Amniotic epithelial cell (primary cell): ENCODE measurements around the gene SP1.
"Not testable (repeated sequence)": the region's sequence is repeated elsewhere in the genome, so short reads cannot be mapped to it uniquely, and the experiment has no call there.

ENCODE experiments used
- DNase-seq: peaks from one replicate; pipeline ENCODE4 v3.0.0-alpha.2; 2010; ENCODE audit warnings: low read depth

Gene SP1

DNA sequence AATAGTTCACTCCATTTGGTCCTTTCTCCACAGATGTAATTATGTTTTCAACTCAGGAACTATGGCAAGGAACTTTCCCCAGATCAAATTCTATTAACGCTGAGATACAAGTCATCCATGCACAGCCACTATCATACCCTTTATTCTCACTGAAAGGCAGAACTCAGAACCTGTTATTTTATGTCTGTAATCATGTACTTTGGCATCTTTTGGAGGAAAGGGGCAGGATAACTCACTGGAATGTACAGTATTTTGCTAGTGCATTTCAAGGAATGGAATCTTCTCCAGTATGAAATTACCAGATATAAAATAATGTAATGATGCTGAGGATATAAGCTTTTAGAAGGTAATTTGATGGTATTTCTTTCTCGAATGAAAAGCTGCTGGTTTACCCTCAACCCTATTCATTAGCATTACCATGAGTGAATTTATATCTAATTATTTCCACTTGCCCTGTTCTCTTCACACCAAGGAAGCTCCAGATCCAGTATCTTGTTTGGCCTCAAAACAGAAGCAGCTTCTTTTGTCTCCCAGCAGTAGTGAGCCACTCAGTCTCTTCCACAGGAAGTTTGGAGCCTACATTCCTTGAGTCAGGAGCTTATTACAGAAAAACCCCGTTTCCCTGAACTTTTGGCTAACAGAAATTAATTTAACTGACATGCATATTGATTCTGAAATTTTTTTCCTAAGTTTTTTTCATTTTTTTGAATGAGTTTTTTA is 33.7 kb downstream of the SP1 start:
- DNase-seq = no peak

DNA sequence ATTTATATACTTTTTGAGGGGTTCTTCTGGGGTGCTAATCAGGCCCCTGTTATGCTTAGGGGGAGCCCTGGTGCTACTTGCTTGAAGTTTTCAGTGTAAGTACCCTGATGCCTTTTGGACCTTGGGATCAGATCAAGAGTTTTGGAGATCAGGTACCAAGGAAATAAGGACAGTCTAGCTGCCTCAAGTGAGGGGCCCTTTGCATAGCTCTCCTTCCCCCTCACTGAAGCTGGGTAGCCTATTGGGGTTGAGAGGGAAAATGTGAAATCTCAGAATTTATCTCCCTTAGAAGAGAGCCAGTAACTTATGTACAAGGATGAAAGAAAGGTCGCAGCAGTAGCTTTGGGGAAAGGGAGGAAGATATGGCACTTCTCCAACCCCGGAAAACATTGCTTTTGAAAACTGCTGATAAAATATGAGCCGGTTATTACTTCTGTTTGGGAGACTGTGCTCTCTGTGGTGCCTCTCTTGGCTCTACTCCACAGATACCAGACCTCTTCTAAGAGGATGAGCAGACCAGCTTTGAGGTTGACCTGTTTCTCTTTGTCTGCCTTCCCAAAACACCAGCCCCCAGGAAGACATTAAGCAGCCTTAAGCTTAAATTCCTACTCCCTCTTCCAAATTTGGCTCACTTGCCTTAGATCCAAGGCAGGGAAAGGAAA is 34.9 kb downstream of the SP1 start:
- DNase-seq = peak; percentile 57

- not testable (repeated sequence) for DNase-seq
These were observed 35.9 kb downstream of the SP1 start for GRCh38 chr12:53415752-53416389.

DNA sequence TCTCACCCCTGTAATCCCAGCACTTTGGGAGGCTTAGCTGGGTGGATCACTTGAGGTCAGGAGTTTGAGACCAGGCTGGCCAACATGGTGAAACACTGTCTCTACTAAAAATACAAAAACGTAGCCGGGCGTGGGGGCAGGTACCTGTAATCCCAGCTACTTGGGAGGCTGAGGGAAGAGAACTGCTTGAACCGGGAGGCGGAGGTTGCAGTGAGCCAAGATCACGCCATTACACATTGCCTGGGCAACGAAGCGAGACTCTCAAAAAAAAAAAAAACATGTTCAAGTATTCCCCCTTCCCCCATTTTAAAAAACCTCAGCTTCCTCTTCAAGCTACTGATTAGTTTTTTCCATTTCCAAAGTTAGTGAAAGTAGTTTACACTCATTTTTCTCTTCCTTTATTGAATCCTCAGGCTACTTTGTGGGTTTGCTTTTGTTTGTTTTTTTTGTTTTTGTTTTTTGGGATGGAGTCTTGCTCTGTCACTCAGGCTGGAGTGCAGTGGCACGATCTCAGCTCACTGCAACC is 37.4 kb downstream of the SP1 start:
- not testable (repeated sequence) for DNase-seq

DNA sequence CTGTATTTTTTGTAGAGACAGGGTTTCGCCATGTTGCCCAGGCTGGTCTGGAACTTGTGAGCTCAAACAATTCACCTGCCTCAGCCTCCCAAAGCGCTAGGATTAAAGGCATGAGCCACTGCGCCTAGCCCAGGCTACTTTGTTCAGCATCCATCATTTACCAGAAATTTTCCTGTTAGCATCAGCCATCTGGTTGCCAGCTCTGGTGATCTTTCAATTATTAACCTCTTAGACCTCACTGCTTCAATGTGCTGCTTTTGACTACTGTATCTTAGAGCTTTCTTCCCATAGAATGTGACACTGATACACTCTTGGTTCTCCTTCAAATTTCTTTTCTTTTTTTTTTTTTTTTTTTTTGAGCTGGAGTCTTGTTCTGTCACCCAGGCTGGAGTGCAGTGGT is 38.2 kb downstream of the SP1 start:
- DNase-seq = no peak

DNA sequence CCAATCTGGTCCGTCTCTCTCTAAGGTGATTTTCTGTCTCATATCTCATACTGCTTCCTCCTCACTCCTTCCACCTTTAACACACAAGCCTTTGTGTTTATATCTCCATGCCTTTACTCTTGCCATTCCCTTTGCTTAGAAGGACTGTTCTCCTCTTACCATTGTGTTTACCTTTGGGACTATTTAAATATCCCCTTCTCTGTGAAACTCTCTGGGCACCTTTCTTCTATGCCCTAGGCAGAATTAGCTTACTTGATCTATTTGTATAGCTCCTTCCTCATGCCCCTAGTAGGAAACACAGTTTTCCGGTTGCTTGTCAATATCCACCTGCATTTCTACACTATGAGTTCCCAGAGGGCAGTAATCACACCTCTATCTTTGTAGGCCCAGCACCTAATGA is 39.8 kb downstream of the SP1 start:
- no peak for DNase-seq

DNA sequence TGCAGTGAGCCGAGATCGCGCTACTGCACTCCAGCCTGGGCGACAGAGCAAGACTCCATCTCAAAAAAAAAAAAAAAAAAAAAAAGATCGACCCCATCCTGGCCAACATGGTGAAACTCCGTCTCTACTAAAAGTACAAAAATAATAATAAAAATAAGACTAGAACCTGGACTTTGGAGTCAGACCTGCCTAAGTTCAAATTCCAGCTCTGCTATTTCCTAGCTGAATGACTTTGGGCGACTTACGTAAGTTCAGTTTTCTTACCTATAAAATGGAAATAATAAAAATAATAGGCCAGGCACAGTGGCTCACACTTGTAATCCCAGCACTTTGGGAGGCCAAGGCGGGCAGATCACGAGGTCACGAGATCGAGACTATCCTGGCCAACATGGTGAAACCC is 42.3 kb downstream of the SP1 start:
- DNase-seq = not testable (repeated sequence)

- DNase-seq = no peak
These were observed 43.6 kb downstream of the SP1 start, which contains the start of gene AMHR2 for GRCh38 chr12:53423597-53423996. Gene AMHR2, plus strand, starts transcription at chr12:53423855. Its CDS starts 80 bp downstream, at chr12:53423935.

GRCh38 chr12:53424626-53425514 is 44.9 kb downstream of the SP1 start:
- peak; percentile 68 for DNase-seq

DNA sequence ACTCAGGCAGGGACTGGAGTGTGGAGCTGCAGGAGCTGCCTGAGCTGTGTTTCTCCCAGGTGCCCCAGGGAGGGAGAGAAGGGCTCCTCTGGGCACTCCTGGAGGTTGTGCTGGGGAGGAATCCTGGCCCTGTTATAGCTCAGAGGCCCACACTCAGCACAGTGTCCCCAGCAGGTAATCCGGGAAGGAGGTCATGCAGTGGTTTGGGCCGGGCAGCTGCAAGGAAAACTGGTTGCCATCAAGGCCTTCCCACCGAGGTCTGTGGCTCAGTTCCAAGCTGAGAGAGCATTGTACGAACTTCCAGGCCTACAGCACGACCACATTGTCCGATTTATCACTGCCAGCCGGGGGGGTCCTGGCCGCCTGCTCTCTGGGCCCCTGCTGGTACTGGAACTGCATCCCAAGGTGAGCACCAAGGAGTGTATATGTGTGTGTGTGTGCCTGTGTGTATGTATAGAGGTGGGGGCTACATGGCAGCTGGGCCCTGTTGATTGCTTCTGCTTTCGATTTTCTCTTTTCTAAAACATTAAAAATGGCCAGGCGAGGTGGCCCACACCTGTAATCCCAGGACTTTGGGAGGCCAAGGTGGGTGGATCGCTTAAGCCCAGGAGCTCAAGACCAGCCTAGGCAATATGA is 45.7 kb downstream of the SP1 start:
- no peak for DNase-seq

- peak; percentile 97 for DNase-seq
These were observed 48.1 kb downstream of the SP1 start for GRCh38 chr12:53427905-53428594.

- DNase-seq = no peak
These were observed 48.8 kb downstream of the SP1 start for GRCh38 chr12:53428741-53429140.

GRCh38 chr12:53430116-53430515 is 50.1 kb downstream of the SP1 start:
- no peak for DNase-seq

DNA sequence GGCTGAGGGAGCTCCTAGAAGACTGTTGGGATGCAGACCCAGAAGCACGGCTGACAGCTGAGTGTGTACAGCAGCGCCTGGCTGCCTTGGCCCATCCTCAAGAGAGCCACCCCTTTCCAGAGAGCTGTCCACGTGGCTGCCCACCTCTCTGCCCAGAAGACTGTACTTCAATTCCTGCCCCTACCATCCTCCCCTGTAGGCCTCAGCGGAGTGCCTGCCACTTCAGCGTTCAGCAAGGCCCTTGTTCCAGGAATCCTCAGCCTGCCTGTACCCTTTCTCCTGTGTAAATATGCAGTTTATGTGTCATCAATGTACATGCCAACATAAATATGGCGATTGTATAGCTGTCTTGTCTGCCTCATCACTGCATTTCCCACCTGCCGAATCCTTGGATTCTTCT is 51.2 kb downstream of the SP1 start:
- DNase-seq = no peak

- not testable (repeated sequence) for DNase-seq
These were observed 55.4 kb downstream of the SP1 start for GRCh38 chr12:53435326-53435725.

GRCh38 chr12:53439582-53439981 is 59.6 kb downstream of the SP1 start:
- not testable (repeated sequence) for DNase-seq

- DNase-seq = peak; percentile 99
These were observed 61.3 kb downstream of the SP1 start, which contains the start of gene PRR13 for GRCh38 chr12:53441040-53441833. Gene PRR13, plus strand, starts transcription at chr12:53441734. Its CDS starts 981 bp downstream, at chr12:53442715.

DNA sequence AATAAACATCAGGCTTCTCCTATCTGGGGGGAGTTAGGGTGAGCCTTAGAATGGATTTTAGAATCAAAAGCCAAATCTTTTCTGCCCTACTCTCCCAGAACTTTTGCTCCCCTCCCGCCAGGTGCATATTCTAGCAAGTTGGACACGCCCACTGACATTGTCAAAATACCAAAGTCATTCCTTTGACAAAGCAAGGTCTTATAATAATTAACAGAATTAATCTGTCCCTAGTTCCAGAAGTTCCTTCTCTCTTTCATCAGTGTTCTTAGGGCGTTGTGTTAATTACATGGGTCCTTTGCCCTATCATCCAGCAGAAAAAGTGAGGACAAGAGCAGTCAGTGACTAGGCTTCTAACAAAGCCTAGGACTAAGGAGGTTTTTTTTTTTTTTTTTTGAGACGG is 64.0 kb downstream of the SP1 start:
- no peak for DNase-seq

GRCh38 chr12:53444593-53445325 is 64.8 kb downstream of the SP1 start:
- not testable (repeated sequence) for DNase-seq
